Right ventricle myocardium superior (tissue), 1 donor: ENCODE data around the gene AMH. TPM values are rescaled to one million over a fixed set of nuclear protein-coding genes. Genes with fewer than 3 reads are reported as not detected.
A peak's percentile ranks its signal among the peaks of the same experiment; 100 is the strongest.

Experiments
- ATAC-seq: fragments of 200-7000 bp; cut with Tn5 transposase; one replicate; pipeline ENCODE4 v1.9.1; 2020; ENCODE audit warnings: mild to moderate bottlenecking; ENCODE audit not compliant: poor library complexity
- DNase-seq: peaks from one replicate; pipeline ENCODE4 v3.0.0-alpha.2; 2020
- intact Hi-C: fragments of 100-400 bp; cut with DNase I; formaldehyde crosslinking; loops from one replicate; pipeline ENCODE4 v1.11.2; 2022
- total RNA-seq: library from RNA; stranded (reverse); fragmentation: NEBNext Ultra II Directional; extraction: Animal tissue kit (Norgen Biotek cat#: 25700); gene quantifications from one replicate; pipeline ENCODE4 v1.2.1, GENCODE V29; 2021
- donor health status: DM: no; HTN: yes; CAD: no; lungs with severe emphysema.

Gene AMH
- total RNA-seq, 1 donor from 2014 or later: 0.24 TPM

- no peak for ATAC-seq
- DNase-seq: no peak
- intact Hi-C loops: no loop called here
Measured at GRCh38 chr19:2230807-2231533, 18.2 kb upstream of the AMH start.

GRCh38 chr19:2231621-2232221 lies 17.4 kb upstream of the AMH start:
- ATAC-seq (no peak), DNase-seq (no peak)
- intact Hi-C loops: no loop called here

GRCh38 chr19:2232286-2233151 lies 16.6 kb upstream of the AMH start:
- ATAC-seq: no peak
- no peak for DNase-seq
- intact Hi-C loops: no loop called here

- intact Hi-C loops: no loop called here
- ATAC-seq: no peak
- DNase-seq: no peak
Measured at GRCh38 chr19:2233601-2234280, 15.4 kb upstream of the AMH start.

- intact Hi-C loops: loop anchor here (5.0 kb wide), 2 partner anchors 37 to 78 kb away; no protein-coding TSS in a partner anchor
- DNase-seq (no peak), ATAC-seq (no peak)
Measured at GRCh38 chr19:2234996-2235380, 14.1 kb upstream of the AMH start.

GRCh38 chr19:2235381-2236063 lies 13.6 kb upstream of the AMH start:
- DNase-seq (no peak), ATAC-seq (peak; percentile 7)
- intact Hi-C loops: loop anchor here (5.0 kb wide), 2 partner anchors 37 to 78 kb away; no protein-coding TSS in a partner anchor

- ATAC-seq (no peak), DNase-seq (no peak)
- intact Hi-C loops: loop anchor here (5.0 kb wide), 2 partner anchors 36 to 79 kb away; no protein-coding TSS in a partner anchor
Measured at GRCh38 chr19:2236064-2236313, 13.1 kb upstream of the AMH start.

GRCh38 chr19:2236314-2237050 lies 12.6 kb upstream of the AMH start, which contains the start of the genes PLEKHJ1 and SF3A2:
Gene PLEKHJ1, minus strand, starts transcription at chr19:2236329. Its CDS starts 81 bp downstream, at chr19:2236248.
Gene SF3A2, plus strand, starts transcription at chr19:2236824. Its CDS starts 6,595 bp downstream, at chr19:2243419.
- ATAC-seq (peak; percentile 94), DNase-seq (peak; percentile 98)
- intact Hi-C loops: loop anchor here (5.0 kb wide), 2 partner anchors 36 to 79 kb away; no protein-coding TSS in a partner anchor

GRCh38 chr19:2237051-2237868 lies 11.9 kb upstream of the AMH start:
- intact Hi-C loops: loop anchor here (5.0 kb wide), 2 partner anchors 35 to 80 kb away; no protein-coding TSS in a partner anchor
- DNase-seq (no peak), ATAC-seq (no peak)

GRCh38 chr19:2237869-2238153 lies 11.3 kb upstream of the AMH start:
- intact Hi-C loops: loop anchor here (5.0 kb wide), 2 partner anchors 34 to 81 kb away; no protein-coding TSS in a partner anchor
- no peak for DNase-seq
- ATAC-seq: no peak

- no peak for ATAC-seq
- no peak for DNase-seq
- intact Hi-C loops: loop anchor here (5.0 kb wide), 2 partner anchors 33 to 82 kb away; no protein-coding TSS in a partner anchor
Measured at GRCh38 chr19:2239173-2239572, 9.9 kb upstream of the AMH start.

GRCh38 chr19:2239771-2240770 lies 9.1 kb upstream of the AMH start:
- DNase-seq (no peak), ATAC-seq (no peak)
- intact Hi-C loops: loop anchor here (5.0 kb wide), 2 partner anchors 32 to 83 kb away; no protein-coding TSS in a partner anchor

GRCh38 chr19:2240881-2241760 lies 8.0 kb upstream of the AMH start:
- intact Hi-C loops: no loop called here

GRCh38 chr19:2242092-2242537 lies 7.0 kb upstream of the AMH start:
- intact Hi-C loops: no loop called here
- DNase-seq (no peak), ATAC-seq (no peak)

More at GRCh38 chr19:2240881-2241760, 8.0 kb upstream of the AMH start:
- ATAC-seq (no peak), DNase-seq (no peak)

GRCh38 chr19:2242816-2243215 lies 6.3 kb upstream of the AMH start:
- no peak for ATAC-seq
- no peak for DNase-seq
- intact Hi-C loops: no loop called here
